Activated CD8-positive, alpha-beta memory T cell treated with anti-CD3 and anti-CD28 coated beads for 24 hours (primary cell): ENCODE results near the gene ROBO3.

Source experiments
- DNase-seq: peaks from one replicate; pipeline ENCODE4 v3.0.0-alpha.2; 2020

The ROBO3 gene

GRCh38 chr11:124928942-124929665, 63.9 kb downstream of the ROBO3 start:
- DNase-seq, result no peak

GRCh38 chr11:124930799-124931198, 65.6 kb downstream of the ROBO3 start:
- no peak for DNase-seq
